IPS-18c (cell line): ENCODE measurements around the gene CDC42EP1.
A peak's percentile ranks its signal among the peaks of the same experiment; 100 is the strongest.
"Not testable (repeated sequence)": the region's sequence is repeated elsewhere in the genome, so short reads cannot be mapped to it uniquely, and the experiment has no call there.

Experiments used
- H3K4me3 ChIP-seq: 2 replicates; pipeline ENCODE4 v1.7.0; 2013; ENCODE audit warnings: low read depth, mild to moderate bottlenecking, low read length, moderate library complexity; ENCODE audit not compliant: insufficient read depth
- H3K9me3 ChIP-seq: one replicate; pipeline ENCODE4 v1.6.1; 2013; ENCODE audit warnings: mild to moderate bottlenecking, low read length, moderate library complexity; ENCODE audit not compliant: control insufficient read depth, insufficient read depth

CDC42EP1 gene

DNA sequence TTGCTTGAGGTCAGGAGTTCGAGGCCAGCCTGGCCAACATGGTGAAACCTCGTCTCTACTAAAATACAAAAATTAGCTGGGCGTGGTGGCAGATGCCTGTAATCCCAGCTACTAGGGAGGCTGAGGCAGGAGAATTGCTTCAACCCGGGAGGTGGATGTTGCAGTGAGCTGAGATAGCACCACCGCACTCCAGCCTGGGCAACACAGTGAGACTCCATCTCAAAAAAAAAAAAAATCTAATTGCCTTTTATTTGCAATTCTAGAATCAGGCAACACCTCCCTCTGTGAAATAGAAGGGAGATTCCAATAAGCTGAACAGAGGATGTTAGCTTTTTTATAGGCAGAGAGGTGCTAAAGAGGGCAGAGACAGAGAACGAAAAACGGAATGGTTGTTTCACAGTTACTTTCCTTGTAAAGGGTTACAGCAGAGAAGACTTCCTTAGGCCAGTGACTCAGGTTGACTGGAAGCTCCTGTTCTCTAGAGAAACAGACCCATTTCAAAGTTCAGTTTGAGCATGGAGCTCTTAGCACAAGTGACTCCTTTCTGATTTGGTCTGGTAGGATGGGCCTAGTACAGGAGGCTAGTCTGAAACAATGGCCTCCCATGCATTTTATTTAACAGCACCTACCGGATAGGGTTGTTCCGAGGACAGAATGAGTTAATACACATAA lies 33.1 kb upstream of the CDC42EP1 start:
- H3K9me3 ChIP-seq, H3K4me3 ChIP-seq: not testable (repeated sequence)

DNA sequence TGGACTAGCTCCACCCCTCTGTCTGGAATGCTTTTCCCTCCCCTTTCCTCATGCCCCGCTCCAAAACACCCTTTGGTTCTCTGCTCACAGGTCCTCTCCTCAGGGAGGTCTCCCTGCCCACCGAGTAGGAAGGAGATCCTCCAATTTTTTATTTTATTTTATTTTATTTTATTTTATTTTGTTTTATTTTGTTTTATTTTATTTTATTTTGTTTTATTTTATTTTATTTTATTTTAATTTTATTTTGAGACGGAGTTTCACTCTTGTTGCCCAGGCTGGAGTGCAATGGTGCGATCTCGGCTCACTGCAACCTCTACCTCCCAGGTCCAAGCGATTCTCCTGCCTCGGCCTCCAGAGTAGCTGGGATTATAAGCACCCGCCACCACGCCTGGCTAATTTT lies 32.3 kb upstream of the CDC42EP1 start:
- H3K4me3 ChIP-seq, H3K9me3 ChIP-seq: not testable (repeated sequence)

GRCh38 chr22:37529652-37530345 lies 30.5 kb upstream of the CDC42EP1 start:
- H3K9me3 ChIP-seq, result no peaks in the 10 kb centered on the region
- no peak overlapping the region for H3K4me3 ChIP-seq

GRCh38 chr22:37533995-37534394 lies 26.3 kb upstream of the CDC42EP1 start:
- Histone ChIP-seq H3K4me3 (no peak overlapping the region), H3K9me3 (no peaks in the 10 kb centered on the region)

DNA sequence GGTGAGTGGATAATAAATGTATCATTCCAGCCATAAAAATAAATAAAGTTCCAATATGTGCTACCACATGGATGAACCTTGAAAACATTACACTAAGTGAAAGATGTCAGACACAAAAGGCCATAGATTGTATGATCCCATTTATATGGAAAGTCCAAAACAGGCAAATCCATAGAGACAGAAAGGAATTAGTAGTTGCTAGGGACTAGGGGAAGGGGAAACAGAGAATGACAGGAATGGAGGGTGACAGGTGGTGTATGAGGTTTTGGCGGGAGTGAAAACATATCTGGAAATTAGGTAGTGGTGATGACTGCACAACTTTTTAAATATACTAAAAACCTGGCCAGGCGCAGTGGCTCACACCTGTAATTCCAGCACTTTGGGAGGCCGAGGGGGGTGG lies 25.8 kb upstream of the CDC42EP1 start:
- Histone ChIP-seq H3K4me3 (no peak overlapping the region), H3K9me3 (no peaks in the 10 kb centered on the region)

DNA sequence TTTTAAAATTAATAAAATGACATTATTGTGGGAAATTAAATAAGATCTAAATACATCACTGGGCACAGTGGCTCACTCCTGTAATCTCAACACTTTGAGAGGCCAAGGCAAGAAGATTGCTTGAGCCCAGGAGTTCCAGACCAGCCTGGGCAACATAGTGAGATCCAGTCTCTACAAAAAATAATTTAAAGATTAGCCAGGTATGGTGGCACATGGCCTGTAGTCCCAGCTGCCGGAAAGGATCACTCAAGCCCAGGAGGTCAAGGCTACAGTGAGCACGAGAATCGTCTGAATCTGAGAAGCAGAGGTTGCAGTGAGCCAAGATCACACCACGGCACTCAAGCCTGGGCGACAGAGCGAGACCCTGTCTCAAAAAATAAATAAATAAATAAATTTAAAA lies 25.1 kb upstream of the CDC42EP1 start:
- Histone ChIP-seq H3K4me3 (no peak overlapping the region), H3K9me3 (no peaks in the 10 kb centered on the region)

GRCh38 chr22:37538590-37539357 lies 21.5 kb upstream of the CDC42EP1 start:
- Histone ChIP-seq H3K9me3 (no peaks in the 10 kb centered on the region), H3K4me3 (no peak overlapping the region)

DNA sequence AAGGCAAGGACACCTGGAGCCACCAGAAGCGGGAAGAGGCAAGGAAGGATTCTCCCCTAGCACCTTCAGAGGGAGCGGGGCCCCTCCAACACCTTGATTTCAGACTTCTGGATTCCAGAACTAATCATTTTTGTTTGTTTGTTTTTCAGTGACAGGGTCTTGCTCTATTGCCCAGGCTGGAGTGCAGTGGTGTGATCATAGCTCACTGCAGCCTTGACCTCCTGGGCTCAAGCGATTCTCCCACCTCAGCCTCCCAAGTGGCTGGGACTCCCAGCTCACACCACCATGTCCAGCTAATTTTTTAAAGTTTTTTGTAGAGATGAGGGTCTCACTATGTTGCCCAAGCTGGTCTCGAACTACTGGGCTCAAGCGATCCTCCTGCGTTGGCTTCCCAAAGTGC lies 20.5 kb upstream of the CDC42EP1 start:
- not testable (repeated sequence) for H3K4me3 ChIP-seq, H3K9me3 ChIP-seq

DNA sequence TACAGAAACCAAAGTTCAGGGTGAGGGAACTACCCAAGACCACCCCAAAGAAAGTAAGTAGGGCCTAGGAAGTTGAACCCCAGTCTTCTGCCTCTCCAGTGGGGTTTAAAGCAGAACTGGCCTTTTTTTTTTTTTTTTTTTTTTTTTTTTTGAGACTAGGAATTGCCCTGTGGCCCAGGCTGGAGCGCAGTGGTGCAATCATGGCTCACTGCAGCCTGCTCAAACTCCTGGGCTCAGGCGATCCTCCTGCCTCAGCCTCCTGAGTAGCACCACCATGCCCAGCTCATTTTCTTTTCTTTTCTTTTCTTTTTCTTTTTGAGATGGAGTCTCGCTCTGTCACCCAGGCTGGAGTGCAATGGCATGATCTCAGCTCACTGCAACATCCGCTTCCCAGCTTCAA lies 17.9 kb upstream of the CDC42EP1 start:
- H3K4me3 ChIP-seq, H3K9me3 ChIP-seq: not testable (repeated sequence)

- Histone ChIP-seq H3K9me3 (peaks cover 2% of the 10 kb centered on the region), H3K4me3 (no peak overlapping the region)
Observed at GRCh38 chr22:37542959-37543358, 17.3 kb upstream of the CDC42EP1 start.

DNA sequence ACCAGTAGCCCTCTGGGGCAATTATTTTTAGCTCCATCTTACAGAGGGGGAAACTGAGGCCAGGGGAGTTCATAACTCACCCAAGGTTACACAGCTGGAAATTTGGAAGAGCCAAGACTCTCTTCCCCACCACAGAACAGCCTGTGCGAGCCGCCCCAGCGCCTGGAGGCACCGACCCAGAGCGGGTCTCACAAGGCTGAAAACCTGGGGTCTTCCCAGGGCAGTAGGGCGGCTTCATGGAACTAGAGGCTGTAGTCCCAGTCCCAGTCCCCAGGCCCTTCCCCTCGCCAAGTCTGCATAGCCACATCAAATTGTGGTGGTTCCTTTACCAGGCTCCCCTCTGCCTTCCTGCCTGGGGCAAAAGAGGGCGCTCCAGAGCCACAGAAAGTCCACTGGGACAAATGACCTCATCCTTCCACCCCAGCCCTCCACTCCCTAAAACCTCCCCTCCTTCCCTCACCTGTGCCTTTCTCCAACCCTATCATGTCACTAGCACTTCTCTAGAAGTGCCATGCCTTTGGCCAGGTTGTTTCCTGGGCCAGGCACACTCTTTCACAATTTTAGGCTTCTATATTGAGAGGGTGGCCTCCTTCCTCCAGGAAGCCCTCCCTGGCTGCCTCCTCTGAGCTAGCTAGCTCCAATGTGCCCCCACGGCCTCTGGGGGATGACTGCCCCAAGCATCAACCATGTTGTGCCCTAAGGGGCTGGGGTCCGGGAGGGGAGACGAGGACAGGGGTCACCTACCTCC lies 15.2 kb upstream of the CDC42EP1 start:
- Histone ChIP-seq H3K4me3 (peak overlapping the region; percentile 36; the same call in 1 of the 2 replicates), H3K9me3 (peaks cover 5% of the 10 kb centered on the region)

- Histone ChIP-seq H3K9me3 (peaks cover 5% of the 10 kb centered on the region), H3K4me3 (peak overlapping the region; percentile 36; the same call in 1 of the 2 replicates)
Observed at GRCh38 chr22:37545703-37546436, 14.4 kb upstream of the CDC42EP1 start.

GRCh38 chr22:37546437-37547250 lies 13.6 kb upstream of the CDC42EP1 start:
- H3K9me3 ChIP-seq, result peaks cover 5% of the 10 kb centered on the region
- H3K4me3 ChIP-seq, result no peak overlapping the region

GRCh38 chr22:37547251-37547741 lies 13.0 kb upstream of the CDC42EP1 start:
- Histone ChIP-seq H3K4me3 (no peak overlapping the region), H3K9me3 (peaks cover 5% of the 10 kb centered on the region)

DNA sequence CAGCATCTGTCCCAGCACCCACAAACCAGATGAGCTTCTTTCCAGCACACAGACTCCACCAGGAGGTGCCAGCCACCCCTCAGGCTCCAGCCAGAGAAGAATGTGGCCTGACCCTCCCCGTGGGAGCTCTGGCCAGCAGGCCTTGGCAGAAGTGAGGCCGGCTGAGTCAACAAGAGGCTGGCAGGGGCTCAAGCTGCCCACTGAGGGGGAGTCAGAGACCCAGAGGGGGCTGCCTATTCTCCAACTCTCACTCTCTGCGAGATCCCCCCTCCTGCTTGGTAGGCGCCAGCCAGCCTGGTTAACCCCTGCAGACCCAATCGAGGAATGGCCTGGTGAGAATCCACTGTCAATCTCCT lies 10.6 kb upstream of the CDC42EP1 start:
- H3K4me3 ChIP-seq, result no peak overlapping the region
- peaks cover 5% of the 10 kb centered on the region for H3K9me3 ChIP-seq

DNA sequence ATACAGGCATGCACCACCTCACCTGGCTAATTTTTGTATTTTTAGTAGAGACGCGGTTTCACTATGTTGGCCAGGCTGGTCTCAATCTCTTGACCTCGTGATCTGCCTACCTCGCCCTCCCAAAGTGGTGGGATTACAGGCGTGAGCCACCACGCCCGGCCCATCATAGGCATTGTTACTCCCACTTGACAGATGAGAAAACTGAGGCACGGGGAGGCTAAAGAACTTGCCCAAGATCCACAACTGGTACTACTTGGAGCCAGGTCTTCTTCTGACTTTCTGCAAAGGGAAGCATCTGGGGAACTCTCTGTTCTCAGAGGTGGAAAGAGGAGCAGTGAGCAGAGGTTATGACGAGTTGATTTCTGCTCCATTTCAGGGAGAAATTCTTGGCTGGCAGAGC lies 9.4 kb upstream of the CDC42EP1 start:
- H3K9me3 ChIP-seq, H3K4me3 ChIP-seq: not testable (repeated sequence)
